ENCODE data around the gene CCDC112.

CCDC112 gene

DNA sequence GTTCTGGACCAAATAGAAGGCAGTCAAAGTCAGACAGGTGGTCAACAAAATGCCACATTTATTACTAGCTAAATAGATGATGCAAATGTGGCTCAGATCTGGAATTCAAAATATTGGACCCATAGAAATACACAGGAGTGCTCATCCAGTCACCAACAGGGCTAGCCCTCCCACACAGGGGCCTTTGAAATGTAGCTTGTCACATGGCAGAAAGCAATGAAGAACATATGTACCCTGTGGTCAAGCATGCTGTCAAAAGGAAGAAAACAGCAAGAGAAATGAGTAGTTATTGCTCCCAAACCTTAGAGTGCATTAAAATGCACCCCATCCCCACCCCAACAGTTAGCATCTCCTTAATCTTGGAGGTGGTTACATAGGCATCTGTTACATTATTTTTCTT lies 20.9 kb upstream of the CCDC112 start:
- no peak for DNase-seq (ENCODE audit: low read depth)

DNA sequence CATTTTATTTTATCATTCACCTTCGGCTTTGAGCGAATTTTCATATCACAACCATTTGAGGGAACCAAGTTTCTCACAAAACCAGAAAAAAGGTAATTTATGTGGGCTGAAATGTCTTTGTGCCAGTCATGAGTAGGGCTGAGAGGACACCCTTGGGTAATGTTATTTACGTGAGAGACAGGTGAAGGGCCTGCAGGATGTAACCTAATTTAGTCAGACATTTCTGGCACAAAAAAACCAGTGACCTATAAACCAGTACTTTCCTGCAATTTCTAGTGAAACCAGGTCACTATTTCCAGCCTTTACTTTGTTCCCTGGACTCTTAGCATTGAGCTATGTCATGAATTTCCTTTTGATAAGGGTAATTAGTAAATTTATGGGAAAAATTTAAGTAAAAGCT lies 17.2 kb upstream of the CCDC112 start:
- no peak for DNase-seq (ENCODE audit: low read depth)

DNA sequence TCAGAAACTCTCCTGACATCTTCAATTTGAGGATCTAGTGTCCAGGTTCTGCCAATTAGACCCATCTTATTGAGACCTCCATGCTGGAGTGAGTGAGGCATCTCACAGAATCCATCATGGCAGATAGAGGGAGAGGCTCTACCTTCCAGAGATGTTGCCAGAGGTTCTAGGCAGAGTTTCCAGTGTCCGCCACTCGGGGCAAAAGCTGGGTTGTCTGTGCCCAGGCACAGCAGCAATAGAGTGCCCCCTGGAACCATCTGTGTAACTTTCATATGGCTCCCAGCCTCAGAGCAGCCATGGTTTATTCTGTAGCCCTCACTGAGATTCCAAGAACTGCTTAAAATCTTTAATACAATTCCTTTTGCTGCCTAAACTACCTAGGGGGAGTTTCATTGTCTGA lies 16.6 kb upstream of the CCDC112 start:
- no peak for DNase-seq (ENCODE audit: low read depth)

DNA sequence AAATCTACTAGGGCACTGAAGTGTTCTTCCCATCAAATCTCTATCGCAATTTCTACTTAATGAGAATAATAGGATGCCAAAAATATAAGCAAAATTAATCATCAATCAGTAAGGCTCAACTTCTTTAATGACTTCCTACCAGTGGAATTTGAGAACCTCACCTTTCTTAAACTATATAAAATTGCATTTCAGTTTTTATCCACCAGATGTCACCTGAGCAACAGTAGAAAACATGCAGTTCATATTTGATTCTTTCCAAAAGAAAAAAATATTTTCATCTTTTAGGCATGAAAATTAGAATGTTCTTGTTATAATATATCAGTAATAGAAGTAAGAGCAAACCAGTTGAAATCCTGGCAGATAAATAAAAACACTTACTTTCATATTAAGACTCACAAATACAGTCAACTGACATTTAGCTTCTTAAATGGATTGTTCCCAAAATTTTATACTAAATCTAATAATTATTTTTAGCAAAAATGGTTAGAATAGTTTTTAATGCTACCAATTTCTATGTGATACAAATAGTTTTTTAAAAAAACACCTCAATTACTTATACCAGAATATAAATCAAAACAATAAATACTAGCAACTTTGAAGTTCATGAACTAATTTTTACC lies 13.4 kb upstream of the CCDC112 start:
- no peak for DNase-seq (ENCODE audit: low read depth)

DNA sequence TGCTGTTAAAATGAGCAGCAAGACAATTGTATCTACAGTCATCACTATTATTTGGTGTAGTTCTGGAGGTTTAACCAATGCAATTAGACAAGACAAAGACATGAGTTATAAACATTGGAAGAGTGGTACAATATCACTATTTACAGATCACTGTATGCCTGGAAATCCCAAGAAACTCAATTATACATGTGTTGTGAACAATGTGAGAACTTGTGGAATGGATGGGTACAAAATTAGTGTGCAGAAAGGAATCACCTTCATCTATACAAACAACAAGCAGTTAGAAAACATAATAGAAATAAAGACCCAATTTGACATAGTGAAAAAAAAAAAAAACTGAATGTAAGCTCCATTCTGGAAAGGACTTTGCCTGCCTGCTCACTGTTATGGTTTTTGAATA lies 12.4 kb upstream of the CCDC112 start:
- no peak for DNase-seq (ENCODE audit: low read depth)

DNA sequence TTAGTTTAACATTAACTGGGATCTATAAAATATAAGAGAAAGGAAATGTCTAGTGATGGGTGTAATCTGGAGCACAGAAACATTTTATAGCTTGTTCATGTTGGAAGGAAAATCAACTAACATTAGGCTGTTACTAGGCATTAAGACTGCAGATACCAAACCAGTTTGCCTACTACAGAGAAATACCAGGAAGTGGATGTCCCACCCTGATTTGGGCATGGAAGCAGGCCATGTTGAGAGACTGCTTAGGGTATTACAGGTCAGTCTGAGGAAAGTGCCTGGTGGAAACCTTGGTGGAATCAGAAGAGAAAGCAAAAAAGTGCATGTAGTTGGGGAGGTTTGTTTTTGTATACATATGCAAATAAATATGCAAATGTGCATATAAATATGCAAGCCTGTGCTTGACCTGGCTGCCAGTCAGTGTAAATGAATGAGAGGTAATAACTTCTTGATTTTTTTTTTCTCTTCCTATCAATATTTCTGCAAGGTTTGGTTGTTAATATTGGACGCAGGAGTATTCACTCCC lies 9.6 kb upstream of the CCDC112 start:
- DNase-seq (ENCODE audit: low read depth), result no peak

DNA sequence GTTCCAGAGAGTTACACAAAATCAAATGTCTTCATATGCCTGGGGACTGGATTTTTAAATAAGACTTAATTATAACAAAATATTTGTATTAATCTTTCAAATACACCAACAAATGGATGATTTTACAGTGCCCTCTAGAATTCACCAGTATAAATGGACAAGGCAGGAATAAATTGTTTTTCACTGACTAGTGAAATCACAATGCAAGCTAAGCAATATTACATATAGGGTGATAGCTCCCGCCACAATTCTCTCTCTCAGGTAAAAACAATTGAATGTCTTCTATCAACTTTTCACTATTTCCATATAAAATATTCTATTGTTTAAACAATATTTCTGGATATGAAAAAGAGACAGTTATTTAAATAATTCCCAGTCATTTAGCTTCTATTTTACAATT lies 8.0 kb upstream of the CCDC112 start:
- no peak for DNase-seq (ENCODE audit: low read depth)

DNA sequence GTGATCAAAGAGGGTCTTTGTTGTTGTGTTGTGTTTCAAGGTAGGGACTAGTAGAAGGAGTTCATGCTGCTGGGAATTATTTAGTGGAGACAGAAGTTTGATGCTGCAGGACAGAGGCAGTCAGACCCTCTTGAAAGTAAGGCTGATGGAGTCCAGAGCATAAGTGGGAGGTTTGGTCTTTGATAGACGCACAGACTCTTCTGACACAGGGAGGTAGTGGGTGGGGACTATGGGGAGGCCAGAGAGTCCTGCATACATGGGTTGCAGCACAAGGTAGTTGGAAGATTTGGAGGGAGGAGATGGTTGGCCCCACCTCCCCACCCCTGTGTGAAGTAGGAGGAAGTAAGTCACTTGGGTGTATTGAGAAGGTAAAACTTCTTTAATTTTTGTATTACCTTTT lies 2.4 kb upstream of the CCDC112 start:
- DNase-seq (ENCODE audit: low read depth), result no peak

DNA sequence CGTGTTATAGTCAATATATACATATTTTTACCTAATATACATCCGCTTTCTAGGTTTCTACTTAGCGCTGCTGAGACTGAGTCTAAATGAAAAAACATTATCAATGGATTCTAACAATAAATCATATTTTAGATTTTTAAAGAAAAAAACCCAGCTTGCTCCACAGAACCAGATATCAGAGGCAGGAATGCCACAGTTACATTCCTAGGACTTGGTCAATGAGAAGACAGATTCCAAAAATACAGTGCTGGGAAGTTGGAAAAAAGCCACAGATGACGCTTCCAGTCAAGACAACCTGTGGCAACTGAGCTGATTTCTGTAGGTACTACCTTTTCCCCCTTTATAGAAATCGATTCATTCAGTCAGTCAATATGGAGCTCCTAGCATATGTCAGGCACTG lies 577 bp upstream of the CCDC112 start:
- no peak for DNase-seq (ENCODE audit: low read depth)

DNA sequence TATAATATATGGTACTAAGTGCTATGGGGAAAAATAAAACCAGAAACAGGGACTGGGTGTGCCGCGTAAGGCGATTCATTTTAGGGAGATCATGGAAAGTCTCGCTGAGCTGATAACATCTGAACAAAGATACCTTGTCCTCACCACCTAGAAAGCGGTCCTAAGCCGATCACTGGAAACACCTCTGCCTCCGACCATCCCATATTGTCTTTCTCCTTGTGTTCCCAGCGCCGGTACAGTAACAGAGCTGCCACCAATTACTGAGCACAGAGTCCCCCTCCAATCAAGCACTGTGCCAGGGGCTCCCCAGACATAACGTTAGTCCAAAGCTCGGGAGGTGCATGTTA lies 704 bp downstream of the CCDC112 start:
- DNase-seq (ENCODE audit: low read depth), result no peak

DNA sequence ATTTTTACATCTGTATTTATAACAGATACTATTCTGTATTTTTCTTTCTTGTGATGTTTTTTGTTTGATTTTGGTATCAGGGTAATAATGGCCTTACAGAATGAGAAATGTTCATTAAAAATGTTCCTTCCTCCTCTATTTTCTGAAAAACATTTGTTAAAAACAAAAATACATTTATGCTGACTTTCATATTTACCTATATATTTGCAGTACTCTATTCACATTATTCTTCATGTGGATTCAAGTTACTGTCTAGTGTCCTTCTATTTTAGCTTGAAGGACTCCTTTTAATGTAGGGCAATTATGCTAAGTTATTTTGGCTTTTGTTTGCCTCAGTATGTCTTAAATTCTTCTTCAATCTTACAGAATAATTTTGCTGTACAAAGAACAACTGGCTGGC lies 5.1 kb downstream of the CCDC112 start:
- no peak for DNase-seq (ENCODE audit: low read depth)

DNA sequence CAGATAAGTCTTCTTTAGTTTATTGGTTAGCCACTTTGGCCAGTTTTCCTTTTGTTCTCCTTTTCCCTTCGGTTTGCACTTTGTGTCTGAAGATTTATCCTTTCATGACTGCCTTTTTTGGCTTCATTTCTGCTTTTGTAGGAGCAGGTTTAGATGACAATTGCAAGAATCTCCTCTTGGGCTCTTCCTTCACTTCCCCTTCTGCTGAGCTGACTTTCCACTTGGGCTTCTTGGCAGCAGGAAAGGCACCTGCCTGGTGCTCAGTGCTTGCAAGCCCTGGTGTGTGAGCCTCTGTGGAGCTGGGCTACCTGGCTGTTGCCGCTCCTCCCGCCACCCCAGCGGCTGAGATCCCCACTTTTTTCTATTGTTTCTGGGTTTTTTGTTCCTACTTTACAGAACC lies 7.3 kb downstream of the CCDC112 start:
- no peak for DNase-seq (ENCODE audit: low read depth)

DNA sequence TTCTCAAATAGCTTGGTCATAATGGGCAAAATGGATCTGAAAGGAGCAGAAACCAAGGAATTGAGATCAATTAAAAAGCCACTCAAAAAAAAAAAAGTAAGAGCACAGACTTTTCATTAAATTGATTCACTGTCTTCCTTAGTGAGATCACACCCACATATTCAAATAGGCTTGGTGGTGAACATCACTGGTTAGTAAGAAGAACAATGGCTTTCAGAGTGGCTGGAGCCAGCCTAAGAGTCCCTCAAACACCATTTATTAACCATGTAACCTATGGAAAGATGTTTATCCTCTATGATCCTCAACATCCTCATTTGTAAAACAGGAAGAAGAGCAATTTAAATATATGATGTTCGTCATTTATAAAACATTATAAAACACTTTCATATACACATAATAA lies 12.4 kb downstream of the CCDC112 start:
- DNase-seq (ENCODE audit: low read depth), result no peak

DNA sequence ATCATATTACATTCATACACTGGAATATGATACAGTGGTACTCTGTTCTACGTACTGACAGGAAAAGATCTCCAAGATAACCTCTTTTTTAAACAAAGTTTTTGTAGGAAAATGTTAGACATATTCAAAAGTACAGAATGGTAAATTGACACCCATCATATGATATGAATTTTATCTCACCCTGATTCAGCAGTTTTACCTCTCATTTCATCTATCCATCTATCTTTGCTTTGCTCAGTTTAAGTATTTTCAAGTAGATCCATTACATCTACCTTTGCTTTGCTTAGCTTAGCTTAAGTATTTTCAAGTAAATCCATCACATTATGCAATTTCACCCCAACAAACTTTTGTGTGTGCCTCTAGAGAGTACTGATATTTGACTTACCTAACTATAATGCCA lies 14.3 kb downstream of the CCDC112 start:
- DNase-seq (ENCODE audit: low read depth), result no peak

DNA sequence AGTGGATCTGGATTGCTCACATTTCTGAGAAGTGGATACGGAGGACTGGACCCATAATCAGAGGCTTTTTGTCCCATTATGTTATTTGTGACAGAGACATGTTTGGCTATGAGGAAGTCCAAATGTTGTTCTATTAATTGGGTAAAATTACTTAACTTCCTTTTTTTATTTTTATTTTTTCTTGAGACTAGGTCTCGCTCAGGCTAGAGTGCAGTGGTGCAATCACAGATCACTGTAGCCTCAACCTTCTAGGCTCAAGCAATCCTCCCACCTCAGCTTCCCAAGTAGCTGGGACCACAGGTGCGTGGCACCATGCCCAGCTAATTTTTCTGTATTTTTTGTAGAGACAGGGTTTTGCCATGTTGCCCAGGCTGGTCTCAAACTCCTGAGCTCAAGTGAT lies 21.9 kb downstream of the CCDC112 start:
- no peak for DNase-seq (ENCODE audit: low read depth)

DNA sequence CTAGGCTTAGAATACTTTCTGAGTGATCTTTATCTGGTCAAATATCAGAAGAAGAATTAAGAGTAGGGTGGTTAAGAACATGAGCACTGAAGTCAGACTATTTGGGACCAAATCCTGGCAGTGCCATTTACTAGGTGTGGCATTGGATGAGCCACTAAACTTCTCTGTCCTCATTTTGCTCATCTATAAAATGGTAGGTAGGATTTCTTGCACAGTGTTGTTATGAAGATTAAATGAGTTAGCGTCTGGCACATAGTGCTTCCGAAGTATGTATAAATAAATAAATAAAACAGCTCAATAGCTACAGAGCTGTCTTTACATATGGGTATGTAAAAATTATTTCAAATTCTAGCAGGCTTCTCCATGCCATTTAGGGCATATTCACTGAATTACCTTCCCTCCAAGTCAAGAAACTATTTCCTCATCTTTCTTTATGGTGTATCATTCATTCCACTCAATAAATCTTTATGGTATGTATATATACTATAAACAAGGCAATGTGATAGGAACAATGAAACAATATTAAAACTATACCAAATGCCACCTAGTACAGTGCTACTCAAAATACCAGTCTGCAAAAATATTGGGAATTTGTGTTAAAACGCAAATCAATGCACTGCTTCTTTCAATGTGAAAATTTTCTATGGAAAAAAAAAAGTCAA lies 24.0 kb downstream of the CCDC112 start:
- no peak for DNase-seq (ENCODE audit: low read depth)

DNA sequence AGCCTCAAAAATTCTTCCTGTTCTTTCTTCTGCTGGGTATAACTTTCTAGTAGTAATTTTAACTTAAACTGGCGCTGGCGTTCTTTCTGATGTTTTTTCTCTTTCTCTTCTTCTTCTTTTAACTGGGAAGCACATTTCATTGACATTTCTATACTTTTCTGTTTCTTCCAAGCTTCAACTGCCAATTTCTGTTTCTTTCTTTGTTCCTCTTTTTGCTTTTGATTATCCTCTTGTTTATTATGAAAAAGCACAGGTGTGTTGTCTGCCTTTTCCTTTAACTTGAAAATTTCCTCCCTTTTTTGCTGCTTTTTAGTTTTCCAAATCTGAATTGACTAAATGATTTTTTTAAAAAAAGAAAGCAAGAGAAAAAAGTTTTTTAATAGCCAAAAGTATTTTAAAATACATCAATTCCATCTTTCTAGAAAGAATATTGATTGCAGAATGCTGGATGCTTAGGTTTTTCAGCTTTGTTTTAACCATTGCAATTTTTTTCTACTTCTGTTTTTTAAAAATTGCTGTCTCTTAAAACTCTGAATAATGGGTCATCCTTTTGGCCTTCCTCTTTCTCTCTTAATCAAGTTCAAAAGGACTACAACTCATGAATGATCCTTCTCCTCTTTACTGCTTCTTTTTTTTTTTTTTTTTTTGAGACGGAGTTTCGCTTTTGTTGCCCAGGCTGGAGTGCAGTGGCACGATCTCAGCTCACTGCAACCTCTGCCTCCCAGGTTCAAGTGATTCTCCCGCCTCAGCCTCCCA lies 25.0 kb downstream of the CCDC112 start:
- DNase-seq (ENCODE audit: low read depth), result no peak

DNA sequence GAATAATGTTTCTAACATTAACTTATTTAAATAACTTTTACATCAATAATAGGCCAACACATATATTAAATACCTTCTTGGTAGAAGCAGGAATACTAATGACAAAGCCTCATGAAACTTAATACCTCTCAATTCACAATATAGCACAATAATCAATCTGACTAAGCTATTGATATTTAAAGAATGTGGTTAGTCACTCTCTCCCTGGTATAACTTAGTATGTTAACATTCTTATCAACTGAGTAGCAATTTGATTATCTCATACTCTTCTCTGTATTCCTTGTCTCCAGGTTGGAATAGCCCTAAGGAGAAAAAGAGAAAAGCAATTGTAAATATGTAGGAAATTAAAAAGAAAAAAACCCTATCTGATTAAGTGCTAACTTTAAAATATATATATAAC lies 28.8 kb downstream of the CCDC112 start:
- no peak for DNase-seq (ENCODE audit: low read depth)

DNA sequence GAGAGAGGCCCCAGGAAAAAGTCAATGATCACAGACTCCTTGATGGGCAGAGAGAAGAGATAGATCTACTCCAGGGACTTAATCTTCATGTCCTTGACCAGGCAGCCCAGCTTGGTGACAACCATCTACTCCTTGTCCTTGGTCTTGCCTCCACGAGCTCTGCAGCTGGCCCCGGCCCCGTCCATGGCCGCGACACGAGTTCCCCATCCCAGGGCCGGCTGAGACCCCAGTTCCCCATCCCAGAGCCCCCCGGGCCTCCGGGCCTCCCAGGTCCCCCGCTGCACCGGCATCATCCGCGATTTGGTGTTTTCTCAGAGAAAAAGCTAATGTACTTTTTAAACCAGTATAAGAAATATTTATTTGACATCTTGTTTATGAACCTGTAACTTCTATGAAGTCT lies 31.2 kb downstream of the CCDC112 start:
- DNase-seq (ENCODE audit: low read depth), result no peak

DNA sequence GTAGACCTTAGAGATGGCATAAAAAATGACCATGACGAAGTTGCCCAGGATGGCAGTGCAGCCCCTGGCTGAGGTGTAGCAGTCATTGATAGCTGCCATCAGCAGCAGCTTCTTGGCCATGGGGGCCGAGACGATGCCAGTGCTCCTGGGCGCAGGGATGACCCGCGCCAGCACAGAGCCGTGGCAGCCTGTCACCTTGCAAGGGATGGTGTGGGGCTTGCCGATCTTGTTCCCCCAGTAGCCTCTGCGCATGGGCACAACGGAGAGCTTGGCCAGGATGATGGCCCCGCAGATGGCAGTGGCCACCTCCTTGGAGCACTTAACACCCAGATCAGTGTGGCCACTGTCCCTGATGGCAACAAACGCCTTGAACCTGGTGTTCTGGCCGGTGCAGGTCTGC lies 31.7 kb downstream of the CCDC112 start:
- no peak for DNase-seq (ENCODE audit: low read depth)

DNA sequence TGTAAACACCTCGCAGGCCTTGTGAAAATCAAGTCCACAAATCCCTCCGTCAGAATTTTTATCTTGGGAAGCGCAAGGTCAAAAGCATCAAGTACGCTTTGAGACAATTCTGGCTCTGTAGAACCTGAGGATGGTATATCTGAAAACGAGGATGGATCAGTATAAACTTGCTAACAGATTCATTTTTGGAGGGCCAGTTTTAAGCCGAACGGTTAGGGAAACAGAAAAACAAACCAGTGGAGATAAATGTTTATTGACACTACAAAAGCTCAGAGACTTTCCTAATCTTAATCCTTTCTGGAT lies 33.4 kb downstream of the CCDC112 start:
- no peak for DNase-seq (ENCODE audit: low read depth)

DNA sequence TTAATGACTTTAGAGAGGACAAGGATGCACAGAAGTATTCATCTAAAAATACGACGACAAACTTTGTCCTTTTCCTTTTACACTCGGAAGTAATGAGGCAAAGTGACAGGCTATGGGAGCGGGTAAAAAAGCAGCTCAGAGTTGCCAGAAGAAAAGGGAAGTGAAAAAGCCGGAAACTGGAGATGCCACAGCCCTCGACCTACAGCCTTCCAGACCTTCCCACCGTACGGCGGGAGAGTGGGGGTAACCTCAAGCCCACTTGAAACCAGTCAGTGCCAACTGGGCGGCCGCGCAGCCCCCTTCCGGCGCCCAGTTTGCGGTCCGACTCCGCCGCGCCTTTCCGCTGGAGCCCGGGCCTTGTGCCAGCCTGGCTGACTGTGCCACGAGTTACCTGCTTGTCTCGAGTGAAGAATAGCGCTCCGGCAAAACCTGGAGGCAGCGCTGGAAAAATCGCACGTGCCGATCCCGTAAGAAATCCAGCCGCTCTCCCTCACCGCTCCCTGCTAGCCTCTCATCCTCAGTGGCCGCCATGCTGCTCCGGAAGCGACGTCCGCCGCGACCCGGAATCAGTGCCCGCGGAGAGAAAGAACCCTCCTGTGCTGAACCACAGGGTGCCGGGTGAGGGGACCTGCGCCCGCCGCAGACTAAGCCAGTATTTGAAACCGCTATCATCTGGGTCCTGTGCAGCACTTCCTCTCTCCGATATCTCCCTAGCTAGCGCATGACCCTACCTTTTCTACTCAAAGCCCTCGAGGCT lies 34.0 kb downstream of the CCDC112 start, which contains the start of gene PGGT1B:
Gene PGGT1B (minus strand): TSS at position 557 of the 757 bp plus-strand sequence. CDS start 26 bp downstream, at position 531.
- DNase-seq (ENCODE audit: low read depth), result peak; percentile 43

DNA sequence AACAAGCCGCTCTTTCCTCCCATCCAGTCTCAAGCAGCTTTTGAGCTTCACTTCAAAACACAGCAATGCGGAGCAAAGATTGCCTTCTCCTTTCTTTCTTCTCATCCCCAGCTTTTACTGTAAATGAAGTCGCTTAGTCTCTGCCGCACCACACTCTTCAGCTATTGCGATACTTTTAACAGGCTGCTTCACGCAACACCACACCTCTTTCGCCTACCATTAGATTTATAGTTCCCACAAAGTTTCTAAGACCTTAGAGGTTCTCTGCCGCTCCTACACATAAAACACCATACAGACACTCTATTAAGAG lies 34.5 kb downstream of the CCDC112 start:
- DNase-seq (ENCODE audit: low read depth), result no peak
